Chondrocyte (in vitro differentiated cells): ENCODE data around the gene IDI1. TPM values are rescaled to one million over a fixed set of nuclear protein-coding genes. Genes with fewer than 3 reads are reported as not detected.
"Not testable (repeated sequence)": the region's sequence is repeated elsewhere in the genome, so short reads cannot be mapped to it uniquely, and the experiment has no call there.

Experiments
- DNase-seq: peaks from one replicate; pipeline ENCODE4 v3.0.0; 2021; ENCODE audit warnings: mixed read lengths, low spot score
- H3K27ac Mint-ChIP-seq: one replicate; pipeline ENCODE4 v1.8.0; 2021; ENCODE audit warnings: mild to moderate bottlenecking, moderate library complexity, mixed read lengths; ENCODE audit not compliant: unreplicated experiment
- H3K27me3 Mint-ChIP-seq: 2 replicates; pipeline ENCODE4 v1.8.0; 2021; ENCODE audit warnings: low read depth, mixed read lengths
- H3K36me3 Mint-ChIP-seq: 2 replicates; pipeline ENCODE4 v1.8.0; 2021; ENCODE audit warnings: low read depth, mixed read lengths
- H3K4me1 Mint-ChIP-seq: 2 replicates; pipeline ENCODE4 v1.8.0; 2021; ENCODE audit warnings: low read depth, mild to moderate bottlenecking, mixed read lengths
- H3K4me3 Mint-ChIP-seq: one replicate; pipeline ENCODE4 v1.8.0; 2021; ENCODE audit warnings: mild to moderate bottlenecking, moderate library complexity, mixed read lengths; ENCODE audit not compliant: unreplicated experiment
- H3K9me3 Mint-ChIP-seq: 2 replicates; pipeline ENCODE4 v1.8.0; 2021; ENCODE audit warnings: low read depth, mixed read lengths
- total RNA-seq: library from RNA; stranded (reverse); gene quantifications from 3 replicates; pipeline ENCODE4 v1.2.1, GENCODE V29; 2021
- TF ChIP-seq, protein P1 (sequence below): fragments of 200-600 bp; sonication (generic); IDR thresholded peaks from 2 replicates; pipeline ENCODE4 v1.5.0; 2021; ENCODE audit warnings: antibody characterized with exemption, mild to moderate bottlenecking, moderate library complexity

Gene IDI1
- total RNA-seq, 1 donor from 2014 or later: 40.6 TPM

- TF ChIP-seq, protein P1, sequence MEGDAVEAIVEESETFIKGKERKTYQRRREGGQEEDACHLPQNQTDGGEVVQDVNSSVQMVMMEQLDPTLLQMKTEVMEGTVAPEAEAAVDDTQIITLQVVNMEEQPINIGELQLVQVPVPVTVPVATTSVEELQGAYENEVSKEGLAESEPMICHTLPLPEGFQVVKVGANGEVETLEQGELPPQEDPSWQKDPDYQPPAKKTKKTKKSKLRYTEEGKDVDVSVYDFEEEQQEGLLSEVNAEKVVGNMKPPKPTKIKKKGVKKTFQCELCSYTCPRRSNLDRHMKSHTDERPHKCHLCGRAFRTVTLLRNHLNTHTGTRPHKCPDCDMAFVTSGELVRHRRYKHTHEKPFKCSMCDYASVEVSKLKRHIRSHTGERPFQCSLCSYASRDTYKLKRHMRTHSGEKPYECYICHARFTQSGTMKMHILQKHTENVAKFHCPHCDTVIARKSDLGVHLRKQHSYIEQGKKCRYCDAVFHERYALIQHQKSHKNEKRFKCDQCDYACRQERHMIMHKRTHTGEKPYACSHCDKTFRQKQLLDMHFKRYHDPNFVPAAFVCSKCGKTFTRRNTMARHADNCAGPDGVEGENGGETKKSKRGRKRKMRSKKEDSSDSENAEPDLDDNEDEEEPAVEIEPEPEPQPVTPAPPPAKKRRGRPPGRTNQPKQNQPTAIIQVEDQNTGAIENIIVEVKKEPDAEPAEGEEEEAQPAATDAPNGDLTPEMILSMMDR: no peak
- Mint-ChIP-seq H3K27ac (peak overlapping the region; percentile 43), H3K4me1 (peaks cover 46% of the 10 kb centered on the region), H3K4me3 (no peak overlapping the region), H3K36me3 (peaks cover 14% of the 10 kb centered on the region), H3K9me3 (no peaks in the 10 kb centered on the region), H3K27me3 (no peaks in the 10 kb centered on the region)
- DNase-seq: no peak
Measured at GRCh38 chr10:1043532-1043995, 5.4 kb downstream of the IDI1 start.

DNA sequence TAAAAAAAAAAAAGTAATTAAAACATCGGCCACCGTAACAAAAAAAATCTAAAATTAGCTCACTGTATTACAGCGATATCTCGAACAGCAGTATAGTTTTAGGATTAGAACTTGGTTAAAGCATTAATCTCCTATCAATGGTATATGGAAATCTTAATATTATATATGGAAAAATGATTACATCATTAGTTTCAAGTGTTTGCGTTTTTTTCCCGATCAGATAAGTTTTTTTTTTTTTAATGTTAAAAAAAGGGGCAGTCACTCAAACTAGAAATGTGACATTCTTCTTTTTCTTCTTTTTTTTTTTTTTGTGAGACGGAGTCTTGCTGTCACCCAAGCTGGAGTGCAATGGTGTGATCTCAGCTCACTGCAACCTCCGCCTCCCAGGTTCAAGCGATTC lies 7.4 kb downstream of the IDI1 start:
- Mint-ChIP-seq H3K4me3 (no peak overlapping the region), H3K36me3 (peaks cover 27% of the 10 kb centered on the region), H3K4me1 (peaks cover 36% of the 10 kb centered on the region), H3K9me3 (no peaks in the 10 kb centered on the region), H3K27ac (no peak overlapping the region), H3K27me3 (no peaks in the 10 kb centered on the region)
- DNase-seq: no peak
- TF ChIP-seq, protein P1: no peak

- Mint-ChIP-seq H3K27me3 (no peaks in the 10 kb centered on the region), H3K4me1 (peaks cover 35% of the 10 kb centered on the region), H3K27ac (peak overlapping the region; percentile 45), H3K9me3 (no peaks in the 10 kb centered on the region), H3K4me3 (no peak overlapping the region), H3K36me3 (peaks cover 27% of the 10 kb centered on the region)
- TF ChIP-seq, protein P1: no peak
- no peak for DNase-seq
Measured at GRCh38 chr10:1040133-1040532, 8.8 kb downstream of the IDI1 start.

- H3K36me3 Mint-ChIP-seq: peaks cover 25% of the 10 kb centered on the region
- not testable (repeated sequence) for H3K4me3 Mint-ChIP-seq, H3K9me3 Mint-ChIP-seq, H3K27ac Mint-ChIP-seq, H3K27me3 Mint-ChIP-seq, DNase-seq
- peaks cover 28% of the 10 kb centered on the region for H3K4me1 Mint-ChIP-seq
Measured at GRCh38 chr10:1038769-1039168, 10.2 kb downstream of the IDI1 start.

DNA sequence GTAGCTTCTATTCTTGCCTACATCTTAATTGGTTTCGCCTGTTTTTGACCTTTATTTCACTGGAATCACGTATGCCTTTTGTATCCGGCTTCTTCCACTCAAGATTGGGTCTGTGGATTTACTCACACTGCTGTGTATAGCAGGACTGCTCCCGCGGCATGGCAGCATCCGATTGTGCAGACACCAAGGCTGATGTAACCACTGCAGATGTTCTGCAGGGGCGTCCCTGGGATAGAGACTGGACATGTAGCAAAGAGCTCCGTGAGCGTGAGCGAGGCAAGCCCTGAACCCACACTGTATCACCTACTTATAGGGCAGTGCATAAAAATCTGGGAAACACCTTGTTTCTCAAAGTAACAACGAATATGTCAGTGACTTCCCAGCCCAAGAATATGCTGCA lies 11.8 kb downstream of the IDI1 start:
- no peak for DNase-seq
- no peaks in the 10 kb centered on the region for H3K27me3 Mint-ChIP-seq
- peaks cover 23% of the 10 kb centered on the region for H3K4me1 Mint-ChIP-seq
- TF ChIP-seq, protein P1: no peak
- H3K36me3 Mint-ChIP-seq: peaks cover 19% of the 10 kb centered on the region
- no peak overlapping the region for H3K27ac Mint-ChIP-seq
- H3K4me3 Mint-ChIP-seq: no peak overlapping the region
- H3K9me3 Mint-ChIP-seq: no peaks in the 10 kb centered on the region

DNA sequence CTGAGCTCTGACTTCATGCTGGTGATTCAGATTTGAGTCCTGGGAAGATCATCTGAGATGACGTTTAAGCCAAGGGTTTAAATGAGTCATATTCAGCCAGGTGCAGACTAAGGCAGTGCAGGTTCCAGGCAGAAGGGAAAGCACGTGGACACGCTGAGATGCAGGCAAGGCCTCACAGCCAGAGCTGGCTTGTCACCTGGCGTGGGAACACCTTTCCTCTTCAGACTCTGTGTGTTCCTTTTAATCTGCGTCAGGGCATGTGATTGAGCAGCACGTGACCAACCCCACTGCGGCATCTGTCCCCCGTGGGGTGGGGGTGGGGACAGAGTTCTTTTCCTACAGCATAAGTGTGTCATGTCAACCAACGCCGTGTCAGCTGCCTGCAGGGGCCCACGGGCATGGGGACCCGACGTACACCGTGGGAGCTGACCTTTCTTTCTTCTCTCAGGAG lies 12.6 kb downstream of the IDI1 start:
- Mint-ChIP-seq H3K27ac (no peak overlapping the region), H3K27me3 (no peaks in the 10 kb centered on the region)
- DNase-seq: no peak

More for the DNA sequence above, 12.6 kb downstream of the IDI1 start:
- Mint-ChIP-seq H3K4me3 (no peak overlapping the region), H3K36me3 (peaks cover 19% of the 10 kb centered on the region), H3K9me3 (no peaks in the 10 kb centered on the region), H3K4me1 (peaks cover 23% of the 10 kb centered on the region)
- TF ChIP-seq, protein P1: no peak
